ENCODE results near the gene CYP4F22.
"Not testable (repeated sequence)": the region's sequence is repeated elsewhere in the genome, so short reads cannot be mapped to it uniquely, and the experiment has no call there.

The CYP4F22 gene

DNA sequence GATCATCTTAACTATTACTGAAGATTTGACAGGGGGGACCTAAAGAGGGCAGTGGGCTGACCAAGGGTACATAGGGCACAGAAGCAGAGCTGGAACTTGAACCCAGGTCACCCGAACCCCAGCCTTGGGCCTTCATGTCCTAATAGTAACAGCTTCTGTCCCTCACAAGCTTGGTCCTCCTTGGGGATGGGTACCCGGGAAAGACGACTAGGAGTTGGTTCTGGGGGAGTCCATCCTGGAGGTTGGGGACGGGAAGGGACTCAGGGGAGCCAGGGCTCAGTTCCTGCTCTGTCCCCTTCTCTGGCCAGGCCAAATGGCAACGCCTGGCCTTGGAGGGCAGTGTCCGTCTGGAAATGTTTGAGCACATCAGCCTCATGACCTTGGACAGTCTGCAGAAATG lies 67.1 kb downstream of the CYP4F22 start:
- peaks cover 32% of the 10 kb centered on the region for H3K27me3 ChIP-seq (ENCODE audit: insufficient read depth, low read length)
- no peak overlapping the region for H3K4me3 ChIP-seq (ENCODE audit: low read depth, low read length)
- no peaks in the 10 kb centered on the region for H3K36me3 ChIP-seq (ENCODE audit: insufficient read depth, low read length)
- no peaks in the 10 kb centered on the region for H3K79me2 ChIP-seq (ENCODE audit: control insufficient read depth, insufficient read depth, low read length, unreplicated experiment)
- H3K27ac ChIP-seq (ENCODE audit: low read depth, low read length) = no peak overlapping the region
- H2AFZ ChIP-seq (ENCODE audit: low read length, unreplicated experiment) = no peak overlapping the region
- no peaks in the 10 kb centered on the region for H3K4me1 ChIP-seq (ENCODE audit: control insufficient read depth, insufficient read depth, low read length, unreplicated experiment)

DNA sequence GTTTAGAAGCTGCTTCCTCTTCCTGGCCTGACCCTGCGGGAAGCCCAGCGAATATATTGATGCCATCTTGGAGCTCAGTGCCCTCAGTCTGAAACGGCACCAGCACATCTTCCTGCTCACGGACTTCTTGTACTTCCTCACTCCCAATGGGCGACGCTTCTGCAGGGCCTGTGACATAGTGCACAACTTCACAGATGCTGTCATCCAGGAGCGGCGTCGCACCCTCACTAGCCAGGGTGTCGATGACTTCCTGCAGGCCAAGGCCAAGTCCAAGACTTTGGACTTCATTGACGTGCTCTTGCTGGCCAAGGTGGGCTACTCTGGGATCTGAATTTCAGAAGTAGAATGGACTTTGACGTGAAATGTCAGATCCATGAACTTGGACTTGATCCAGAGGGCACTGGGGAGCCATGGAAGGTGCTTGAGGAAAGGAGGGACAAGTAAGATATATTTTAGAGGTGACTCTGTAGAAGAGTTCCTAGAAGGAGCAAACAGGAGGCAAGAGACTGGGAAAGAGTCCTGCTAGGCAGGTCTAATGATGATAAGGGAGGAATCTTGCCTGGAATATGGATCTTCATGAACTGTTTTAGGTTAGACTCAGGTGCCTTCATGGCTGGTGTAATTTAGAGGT lies 68.3 kb downstream of the CYP4F22 start:
- no peaks in the 10 kb centered on the region for H3K36me3 ChIP-seq (ENCODE audit: insufficient read depth, low read length)
- no peak overlapping the region for H3K27ac ChIP-seq (ENCODE audit: low read depth, low read length)
- no peak overlapping the region for H3K4me3 ChIP-seq (ENCODE audit: low read depth, low read length)
- H3K4me1 ChIP-seq (ENCODE audit: control insufficient read depth, insufficient read depth, low read length, unreplicated experiment) = no peaks in the 10 kb centered on the region
- peaks cover 41% of the 10 kb centered on the region for H3K27me3 ChIP-seq (ENCODE audit: insufficient read depth, low read length)
- no peak overlapping the region for H2AFZ ChIP-seq (ENCODE audit: low read length, unreplicated experiment)
- no peaks in the 10 kb centered on the region for H3K79me2 ChIP-seq (ENCODE audit: control insufficient read depth, insufficient read depth, low read length, unreplicated experiment)

DNA sequence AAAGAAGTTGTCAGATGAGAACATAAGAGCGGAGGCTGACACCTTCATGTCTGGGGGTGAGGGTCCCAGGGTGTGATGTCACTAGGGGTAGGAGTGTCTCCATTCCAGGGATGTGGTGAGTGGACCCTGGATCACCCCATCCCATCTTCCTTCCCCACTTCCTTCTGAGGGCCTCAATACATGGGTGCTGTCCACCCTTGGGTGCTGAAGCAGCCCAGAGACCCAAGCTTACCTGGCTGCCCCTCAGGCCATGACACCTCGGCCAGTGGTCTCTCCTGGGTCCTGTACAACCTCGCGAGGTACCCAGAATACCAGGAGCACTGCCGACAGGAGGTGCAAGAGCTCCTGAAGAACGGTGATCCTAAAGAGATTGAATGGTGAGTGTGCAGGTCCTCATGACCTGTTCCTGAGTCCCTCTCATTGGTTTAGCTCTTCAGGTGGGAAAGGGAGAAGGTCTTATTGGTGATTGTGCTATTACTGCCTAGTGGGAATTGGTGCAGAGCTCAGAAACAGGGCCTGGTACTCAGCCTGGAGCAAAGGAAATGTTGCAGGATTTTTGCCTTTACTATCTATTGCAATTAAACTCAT lies 69.0 kb downstream of the CYP4F22 start:
- no peak overlapping the region for H3K4me3 ChIP-seq (ENCODE audit: low read depth, low read length)
- no peak overlapping the region for H2AFZ ChIP-seq (ENCODE audit: low read length, unreplicated experiment)
- no peak overlapping the region for H3K27ac ChIP-seq (ENCODE audit: low read depth, low read length)
- H3K79me2 ChIP-seq (ENCODE audit: control insufficient read depth, insufficient read depth, low read length, unreplicated experiment) = no peaks in the 10 kb centered on the region
- H3K36me3 ChIP-seq (ENCODE audit: insufficient read depth, low read length) = no peaks in the 10 kb centered on the region
- peaks cover 44% of the 10 kb centered on the region for H3K27me3 ChIP-seq (ENCODE audit: insufficient read depth, low read length)
- no peaks in the 10 kb centered on the region for H3K4me1 ChIP-seq (ENCODE audit: control insufficient read depth, insufficient read depth, low read length, unreplicated experiment)

DNA sequence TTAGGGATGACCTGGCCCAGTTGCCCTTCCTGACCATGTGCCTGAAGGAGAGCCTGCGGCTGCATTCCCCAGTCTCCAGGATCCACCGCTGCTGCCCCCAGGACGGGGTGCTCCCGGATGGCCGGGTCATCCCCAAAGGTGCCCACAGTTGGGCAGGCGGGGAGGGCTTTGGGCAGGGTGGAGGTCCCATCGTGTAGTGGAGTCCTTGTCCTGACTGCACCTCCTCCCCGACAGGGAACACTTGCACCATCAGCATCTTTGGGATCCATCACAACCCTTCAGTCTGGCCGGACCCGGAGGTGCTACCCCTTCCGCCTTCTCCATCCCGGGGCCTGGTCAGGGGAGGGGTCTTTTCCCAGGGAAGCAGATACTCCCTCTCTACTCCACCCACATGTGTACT lies 75.0 kb downstream of the CYP4F22 start:
- no peaks in the 10 kb centered on the region for H3K36me3 ChIP-seq (ENCODE audit: insufficient read depth, low read length)
- peaks cover 32% of the 10 kb centered on the region for H3K27me3 ChIP-seq (ENCODE audit: insufficient read depth, low read length)
- H3K79me2 ChIP-seq (ENCODE audit: control insufficient read depth, insufficient read depth, low read length, unreplicated experiment) = no peaks in the 10 kb centered on the region
- H3K4me3 ChIP-seq (ENCODE audit: low read depth, low read length) = no peak overlapping the region
- H3K27ac ChIP-seq (ENCODE audit: low read depth, low read length) = no peak overlapping the region
- H3K4me1 ChIP-seq (ENCODE audit: control insufficient read depth, insufficient read depth, low read length, unreplicated experiment) = no peaks in the 10 kb centered on the region
- H2AFZ ChIP-seq (ENCODE audit: low read length, unreplicated experiment) = no peak overlapping the region

DNA sequence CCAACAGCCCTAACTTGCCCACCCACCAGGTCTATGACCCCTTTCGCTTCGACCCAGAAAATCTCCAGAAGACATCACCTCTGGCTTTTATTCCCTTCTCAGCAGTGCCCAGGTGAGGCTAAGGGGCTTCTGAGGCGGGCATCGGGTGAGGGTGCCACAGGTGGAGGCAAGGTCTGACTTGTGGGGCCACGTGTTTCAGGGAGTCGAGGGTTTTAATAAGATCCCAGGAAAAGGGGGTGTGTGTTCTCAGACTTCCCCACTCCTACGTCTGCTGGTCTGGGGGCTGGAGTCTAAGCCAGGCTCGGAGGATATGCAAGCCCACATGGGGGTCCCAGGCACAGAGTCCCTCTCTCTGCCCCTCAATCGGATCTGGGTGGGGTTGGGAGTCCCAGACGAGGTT lies 75.8 kb downstream of the CYP4F22 start:
- H3K27ac ChIP-seq (ENCODE audit: low read depth, low read length) = no peak overlapping the region
- no peak overlapping the region for H2AFZ ChIP-seq (ENCODE audit: low read length, unreplicated experiment)
- H3K4me3 ChIP-seq (ENCODE audit: low read depth, low read length) = no peak overlapping the region
- H3K79me2 ChIP-seq (ENCODE audit: control insufficient read depth, insufficient read depth, low read length, unreplicated experiment) = no peaks in the 10 kb centered on the region
- H3K4me1 ChIP-seq (ENCODE audit: control insufficient read depth, insufficient read depth, low read length, unreplicated experiment) = no peaks in the 10 kb centered on the region
- H3K27me3 ChIP-seq (ENCODE audit: insufficient read depth, low read length) = peaks cover 32% of the 10 kb centered on the region
- H3K36me3 ChIP-seq (ENCODE audit: insufficient read depth, low read length) = no peaks in the 10 kb centered on the region

DNA sequence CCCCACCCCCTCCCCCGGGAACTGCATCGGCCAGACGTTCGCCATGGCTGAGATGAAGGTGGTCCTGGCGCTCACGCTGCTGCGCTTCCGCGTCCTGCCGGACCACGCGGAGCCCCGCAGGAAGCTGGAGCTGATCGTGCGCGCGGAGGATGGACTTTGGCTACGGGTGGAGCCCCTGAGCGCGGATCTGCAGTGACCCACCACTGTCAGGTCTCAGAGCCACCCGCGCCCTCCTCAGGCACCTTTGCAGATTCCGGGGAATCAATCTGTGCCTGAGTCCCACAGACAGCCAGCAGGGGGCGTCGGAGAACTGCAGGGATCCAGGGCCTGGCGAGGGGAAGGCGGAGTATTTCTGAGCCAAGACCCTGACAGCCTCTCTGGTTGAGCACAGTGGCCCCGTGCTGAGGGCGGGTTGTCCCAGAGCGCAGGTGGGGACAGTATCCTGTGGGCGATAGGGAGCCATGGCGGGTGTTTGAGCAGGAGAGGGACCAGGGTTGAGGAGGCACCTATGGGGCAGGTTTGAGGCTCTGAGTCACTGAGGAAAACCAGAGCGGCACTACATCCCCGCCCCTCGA lies 76.3 kb downstream of the CYP4F22 start:
- H2AFZ ChIP-seq (ENCODE audit: low read length, unreplicated experiment) = no peak overlapping the region

DNA sequence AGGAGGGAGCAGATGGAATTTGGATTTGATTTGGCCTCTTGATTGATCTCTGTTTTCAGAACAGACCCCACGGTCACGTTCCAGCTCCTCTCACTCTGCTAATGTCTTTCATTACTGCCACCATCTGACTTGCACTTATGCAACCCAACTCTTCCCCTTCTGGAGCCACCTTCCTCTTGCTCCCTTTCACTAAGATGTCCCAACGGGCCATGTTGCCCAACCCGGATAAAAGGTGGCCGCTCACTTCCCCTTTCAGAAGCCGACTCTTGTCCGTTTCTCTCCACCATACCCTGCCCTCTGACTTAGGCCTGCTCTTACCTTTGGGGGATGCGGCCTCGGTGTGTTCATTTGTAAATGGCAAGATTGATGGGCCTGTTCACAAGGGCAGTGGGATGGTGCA lies 79.3 kb downstream of the CYP4F22 start:
- Histone ChIP-seq H3K79me2 (ENCODE audit: control insufficient read depth, insufficient read depth, low read length, unreplicated experiment) (no peaks in the 10 kb centered on the region), H3K27ac (ENCODE audit: low read depth, low read length) (no peak overlapping the region)

More for the DNA sequence above, 76.3 kb downstream of the CYP4F22 start:
- H3K27me3 ChIP-seq (ENCODE audit: insufficient read depth, low read length) = peaks cover 32% of the 10 kb centered on the region
- H3K79me2 ChIP-seq (ENCODE audit: control insufficient read depth, insufficient read depth, low read length, unreplicated experiment) = no peaks in the 10 kb centered on the region
- H3K27ac ChIP-seq (ENCODE audit: low read depth, low read length) = no peak overlapping the region
- no peaks in the 10 kb centered on the region for H3K36me3 ChIP-seq (ENCODE audit: insufficient read depth, low read length)
- no peak overlapping the region for H3K4me3 ChIP-seq (ENCODE audit: low read depth, low read length)
- H3K4me1 ChIP-seq (ENCODE audit: control insufficient read depth, insufficient read depth, low read length, unreplicated experiment) = no peaks in the 10 kb centered on the region

DNA sequence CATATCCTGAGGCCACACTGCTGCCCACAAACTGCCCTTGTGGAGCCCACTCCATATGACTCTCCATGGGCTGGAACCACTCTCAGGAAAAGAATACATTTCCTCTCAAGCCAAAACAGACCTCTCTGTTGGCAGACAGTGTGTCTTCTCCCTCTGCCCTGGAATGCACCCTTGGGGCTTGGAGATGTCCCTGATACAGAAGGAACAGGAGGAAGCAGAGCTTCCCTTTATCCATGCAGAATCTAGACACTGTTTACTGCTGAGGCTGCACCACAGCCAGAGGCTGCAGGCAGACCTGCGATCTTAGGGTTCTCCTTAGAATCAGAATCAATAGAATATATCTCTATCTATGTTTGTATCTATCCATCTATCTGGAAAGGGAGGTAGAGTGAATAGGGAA lies 79.9 kb downstream of the CYP4F22 start:
- Histone ChIP-seq H3K79me2 (ENCODE audit: control insufficient read depth, insufficient read depth, low read length, unreplicated experiment) (no peaks in the 10 kb centered on the region), H3K36me3 (ENCODE audit: insufficient read depth, low read length) (no peaks in the 10 kb centered on the region), H3K4me1 (ENCODE audit: control insufficient read depth, insufficient read depth, low read length, unreplicated experiment) (no peaks in the 10 kb centered on the region), H2AFZ (ENCODE audit: low read length, unreplicated experiment) (no peak overlapping the region), H3K4me3 (ENCODE audit: low read depth, low read length) (no peak overlapping the region), H3K27me3 (ENCODE audit: insufficient read depth, low read length) (peaks cover 6% of the 10 kb centered on the region), H3K27ac (ENCODE audit: low read depth, low read length) (no peak overlapping the region)

More for the DNA sequence above, 79.3 kb downstream of the CYP4F22 start:
- no peaks in the 10 kb centered on the region for H3K4me1 ChIP-seq (ENCODE audit: control insufficient read depth, insufficient read depth, low read length, unreplicated experiment)
- no peaks in the 10 kb centered on the region for H3K36me3 ChIP-seq (ENCODE audit: insufficient read depth, low read length)
- H3K4me3 ChIP-seq (ENCODE audit: low read depth, low read length) = no peak overlapping the region
- no peak overlapping the region for H2AFZ ChIP-seq (ENCODE audit: low read length, unreplicated experiment)
- H3K27me3 ChIP-seq (ENCODE audit: insufficient read depth, low read length) = peaks cover 12% of the 10 kb centered on the region

DNA sequence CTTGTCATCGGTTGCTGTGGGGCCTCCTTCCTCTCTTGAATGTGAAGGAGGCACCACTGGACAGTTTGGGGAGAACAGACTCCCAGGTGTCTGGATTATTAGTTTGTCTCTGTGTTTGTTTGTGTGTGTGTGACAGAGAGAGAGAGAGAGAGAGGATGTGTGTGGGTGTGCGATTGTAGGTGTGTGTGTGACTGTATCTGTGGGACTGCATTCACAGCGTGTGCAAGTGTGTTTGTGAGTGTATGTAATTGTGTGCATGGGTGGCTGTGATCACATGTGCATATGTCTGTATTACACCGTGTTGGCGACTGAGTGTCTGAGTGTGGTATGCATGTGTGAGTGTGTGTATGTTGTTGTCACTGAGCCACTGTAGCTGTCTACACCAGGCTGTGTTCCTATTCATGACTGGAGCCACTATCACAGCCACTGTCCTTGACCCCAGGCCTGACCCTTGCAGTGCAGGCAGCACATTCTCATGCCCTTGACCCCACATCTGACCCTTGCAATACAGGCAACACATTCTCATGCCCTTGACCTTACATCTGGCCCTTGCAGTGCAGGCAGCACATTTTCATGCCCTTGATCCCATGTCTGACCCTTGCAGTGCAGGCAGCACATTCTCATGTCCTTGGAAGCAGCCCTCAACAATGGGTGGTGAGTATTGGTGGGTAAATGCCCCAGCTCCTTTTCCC lies 81.6 kb downstream of the CYP4F22 start:
- Histone ChIP-seq H3K36me3 (ENCODE audit: insufficient read depth, low read length) (no peaks in the 10 kb centered on the region), H3K4me1 (ENCODE audit: control insufficient read depth, insufficient read depth, low read length, unreplicated experiment) (no peaks in the 10 kb centered on the region), H3K27ac (ENCODE audit: low read depth, low read length) (no peak overlapping the region), H3K4me3 (ENCODE audit: low read depth, low read length) (no peak overlapping the region), H3K27me3 (ENCODE audit: insufficient read depth, low read length) (0 out of 2 replicates have a peak, but pooled peaks cover 3% of the 10 kb centered on the region), H2AFZ (ENCODE audit: low read length, unreplicated experiment) (no peak overlapping the region), H3K79me2 (ENCODE audit: control insufficient read depth, insufficient read depth, low read length, unreplicated experiment) (no peaks in the 10 kb centered on the region)

DNA sequence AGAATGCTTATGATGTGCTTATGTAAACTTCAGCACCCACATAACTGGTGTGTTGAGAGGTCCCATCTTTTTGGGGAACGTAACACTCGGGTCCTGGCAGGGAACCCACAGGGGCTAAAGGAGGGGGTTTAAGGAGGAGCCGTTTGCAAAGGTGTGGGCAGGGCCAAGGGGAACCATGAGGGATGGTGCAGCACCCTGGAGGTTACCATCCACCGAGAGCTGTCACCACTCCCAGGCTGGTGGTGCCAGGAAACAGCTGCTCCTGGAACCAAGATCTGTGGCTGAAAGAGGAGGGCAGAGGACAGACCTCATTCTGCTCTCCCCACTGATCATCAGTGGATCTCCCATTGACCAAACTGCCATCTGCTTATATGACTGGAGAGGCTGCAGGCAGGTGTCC lies 83.5 kb downstream of the CYP4F22 start:
- Histone ChIP-seq H3K36me3 (ENCODE audit: insufficient read depth, low read length) (no peaks in the 10 kb centered on the region), H3K4me1 (ENCODE audit: control insufficient read depth, insufficient read depth, low read length, unreplicated experiment) (no peaks in the 10 kb centered on the region), H3K27ac (ENCODE audit: low read depth, low read length) (no peak overlapping the region), H3K4me3 (ENCODE audit: low read depth, low read length) (no peak overlapping the region), H3K27me3 (ENCODE audit: insufficient read depth, low read length) (no peaks in the 10 kb centered on the region), H3K79me2 (ENCODE audit: control insufficient read depth, insufficient read depth, low read length, unreplicated experiment) (no peaks in the 10 kb centered on the region), H2AFZ (ENCODE audit: low read length, unreplicated experiment) (no peak overlapping the region)

DNA sequence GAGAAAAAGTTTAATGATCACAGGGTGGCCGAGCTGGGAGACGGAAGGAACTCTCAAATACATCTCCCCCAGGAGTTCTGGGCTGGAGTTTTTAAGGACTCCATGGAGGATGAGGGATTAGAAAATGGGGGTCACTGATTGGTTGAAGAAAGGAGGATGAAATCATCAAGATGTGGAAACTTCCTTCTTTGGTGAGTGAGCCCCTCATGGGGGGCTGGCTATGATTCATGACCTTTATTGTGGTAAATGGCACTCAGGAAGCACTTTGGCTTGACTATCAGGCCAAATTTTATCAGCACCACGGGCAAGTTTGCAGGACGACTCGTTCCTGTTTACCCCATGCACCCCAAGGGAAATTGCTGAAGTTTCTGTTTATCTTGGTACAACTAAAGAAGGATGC lies 84.2 kb downstream of the CYP4F22 start:
- H3K27ac ChIP-seq (ENCODE audit: low read depth, low read length); H3K4me3 ChIP-seq (ENCODE audit: low read depth, low read length); H3K4me1 ChIP-seq (ENCODE audit: control insufficient read depth, insufficient read depth, low read length, unreplicated experiment); H3K27me3 ChIP-seq (ENCODE audit: insufficient read depth, low read length); H2AFZ ChIP-seq (ENCODE audit: low read length, unreplicated experiment); H3K79me2 ChIP-seq (ENCODE audit: control insufficient read depth, insufficient read depth, low read length, unreplicated experiment); H3K36me3 ChIP-seq (ENCODE audit: insufficient read depth, low read length): not testable (repeated sequence)

Data from ACC112 (cell line).